Motor neuron (in vitro differentiated cells): ENCODE measurements around the gene SUPT4H1. TPM values are rescaled to one million over a fixed set of nuclear protein-coding genes. Genes with fewer than 3 reads are reported as not detected.

Experiments
- ATAC-seq, 8 experiments: fragments of 200-7000 bp; cut with Tn5 transposase; replicated peaks in 6 of 8; 2 replicates each; pipeline ENCODE4 v1.8.0; 2021; ENCODE audit warnings: mild to moderate bottlenecking in 8 of 8, moderate library complexity in 8 of 8
- H3K27ac ChIP-seq, 2 donors: fragments of 250-450 bp; sonication (Bioruptor Pico); 2 replicates each; pipeline ENCODE4 v1.9.0; 2021; ENCODE audit warnings: antibody characterized with exemption in 2 of 2, mild to moderate bottlenecking in 2 of 2, moderate library complexity in 1 of 2
- H3K4me1 ChIP-seq, 2 donors: fragments of 250-450 bp; sonication (Bioruptor Pico); replicated peaks in 1 of 2; 2 replicates each; pipeline ENCODE4 v1.6.1; 2021; ENCODE audit warnings: antibody characterized with exemption in 2 of 2, mild to moderate bottlenecking in 2 of 2, moderate library complexity in 1 of 2
- H3K4me3 ChIP-seq, 5 donors: fragments of 250-450 bp; sonication (Bioruptor Pico); 2 replicates each; pipeline ENCODE4 v1.9.0; 2021; ENCODE audit warnings: antibody characterized with exemption in 5 of 5, mild to moderate bottlenecking in 5 of 5, moderate library complexity in 4 of 5
- WGBS, 10 experiments: fragments of 450-650 bp; shearing (Covaris generic); methylation state at CpG; one replicate each; pipeline ENCODE4 v1.0.0; 2022; 5-methylcytosine and 5-hydroxymethylcytosine counted together
- in situ Hi-C, 9 experiments: fragments of 400-800 bp; cut with MboI; loops; one replicate each; pipeline ENCODE4 v1.15.0; 2021; ENCODE audit warnings: low sequenced_read_pairs in 9 of 9, low pct_unique_long_range_greater_than_20kb in 2 of 9; ENCODE audit not compliant: unreplicated experiment in 9 of 9
- total RNA-seq, 8 experiments: library from RNA; unstranded; fragments of 300-600 nt; gene quantifications; 2 replicates each; pipeline versions ENCODE4 v1.2.3 to v1.2.4, GENCODE V29; 2022

SUPT4H1 gene
- total RNA-seq, 8 experiments from 2014 or later, result 47.7 to 87.5 (median 62.3) TPM

GRCh38 chr17:58377093-58377601 is 25.1 kb upstream of the SUPT4H1 start:
- no peak for ATAC-seq
- Histone ChIP-seq H3K27ac (no peak overlapping the region), H3K4me3 (no peak overlapping the region), H3K4me1 (no peaks in the 10 kb centered on the region)
- in situ Hi-C loops, result no loop called here
- WGBS, 10 experiments, result 0 to 83% (median 64%) methylated on average over 1 to 3 of the region's 3 CpGs; no CpG with 5 or more reads in 3 of the 10 experiments

- in situ Hi-C loops, result no loop called here
- Histone ChIP-seq H3K4me3 (no peak overlapping the region), H3K27ac (no peak overlapping the region), H3K4me1 (no peaks in the 10 kb centered on the region)
- no peak for ATAC-seq
- WGBS, 10 experiments, result 0 to 94% (median 38%) methylated on average over 1 to 3 of the region's 4 CpGs; no CpG with 5 or more reads in 2 of the 10 experiments
These were observed 24.5 kb upstream of the SUPT4H1 start for GRCh38 chr17:58376472-58377000.

DNA sequence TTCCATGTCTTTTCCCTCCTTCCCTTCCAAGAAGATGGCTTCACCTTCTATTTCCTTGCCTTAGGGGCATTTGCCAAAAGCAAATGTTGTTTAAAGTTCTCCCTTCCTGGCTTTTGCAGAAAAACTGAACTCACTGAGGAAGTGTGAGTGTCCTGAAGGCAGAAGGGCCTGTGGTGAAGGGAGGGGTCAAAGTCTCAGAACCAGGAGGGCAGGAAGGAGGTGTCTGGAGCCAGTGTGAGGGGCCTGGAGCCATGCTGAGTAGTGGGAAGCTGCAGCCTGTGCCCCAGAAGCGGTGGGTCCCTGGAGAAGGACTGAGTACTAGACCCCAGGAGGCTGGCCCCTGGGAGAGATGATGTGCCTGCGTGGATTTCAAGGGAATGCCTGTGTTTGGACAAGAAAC is 23.8 kb upstream of the SUPT4H1 start:
- in situ Hi-C loops, result no loop called here
- no peak overlapping the region for H3K4me3 ChIP-seq
- no peak for ATAC-seq
- 0 to 100% (median 71%) methylated on average over 1 to 2 of the region's 2 CpGs; no CpG with 5 or more reads in 3 of the 10 experiments for WGBS, 10 experiments
- no peak overlapping the region for H3K27ac ChIP-seq
- no peaks in the 10 kb centered on the region for H3K4me1 ChIP-seq

DNA sequence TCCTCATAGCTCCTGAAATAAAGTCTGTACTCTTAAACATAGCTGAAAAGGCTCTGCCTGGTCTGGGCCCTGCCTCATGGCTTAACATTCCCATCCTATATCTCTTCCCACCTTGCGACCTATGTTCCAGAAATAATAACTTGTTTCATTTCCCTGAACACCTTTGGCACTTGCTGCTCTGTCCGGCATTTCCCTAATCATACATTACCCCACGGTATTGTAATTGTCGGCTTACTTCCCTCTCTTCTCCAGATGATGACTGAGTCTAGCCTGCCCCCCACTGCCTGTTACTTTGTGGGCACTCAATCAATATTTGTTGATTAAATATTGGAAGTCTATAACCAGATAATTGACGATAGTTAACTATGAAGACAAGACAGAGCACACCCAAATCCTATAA is 23.3 kb upstream of the SUPT4H1 start:
- WGBS, 10 experiments, result 40 to 100% (median 89%) methylated on average over 1 to 5 of the region's 5 CpGs; no CpG with 5 or more reads in 1 of the 10 experiments
- Histone ChIP-seq H3K27ac (no peak overlapping the region), H3K4me3 (no peak overlapping the region), H3K4me1 (no peaks in the 10 kb centered on the region)
- no peak for ATAC-seq
- in situ Hi-C loops, result no loop called here

GRCh38 chr17:58373923-58374322 is 21.9 kb upstream of the SUPT4H1 start:
- WGBS, 10 experiments, result 0 to 100% (median 80%) methylated on average over 1 of the region's 1 CpG; no CpG with 5 or more reads in 3 of the 10 experiments
- in situ Hi-C loops, result no loop called here
- no peak for ATAC-seq

GRCh38 chr17:58373003-58373402 is 21.0 kb upstream of the SUPT4H1 start:
- H3K27ac ChIP-seq, result no peak overlapping the region
- in situ Hi-C loops, result no loop called here
- H3K4me1 ChIP-seq, result no peaks in the 10 kb centered on the region
- ATAC-seq, result no peak
- 0 to 100% (median 67%) methylated on average over 1 to 4 of the region's 5 CpGs; no CpG with 5 or more reads in 1 of the 10 experiments for WGBS, 10 experiments
- H3K4me3 ChIP-seq, result no peak overlapping the region

More at GRCh38 chr17:58373923-58374322, 21.9 kb upstream of the SUPT4H1 start:
- H3K27ac ChIP-seq, result no peak overlapping the region
- no peak overlapping the region for H3K4me3 ChIP-seq
- no peaks in the 10 kb centered on the region for H3K4me1 ChIP-seq

DNA sequence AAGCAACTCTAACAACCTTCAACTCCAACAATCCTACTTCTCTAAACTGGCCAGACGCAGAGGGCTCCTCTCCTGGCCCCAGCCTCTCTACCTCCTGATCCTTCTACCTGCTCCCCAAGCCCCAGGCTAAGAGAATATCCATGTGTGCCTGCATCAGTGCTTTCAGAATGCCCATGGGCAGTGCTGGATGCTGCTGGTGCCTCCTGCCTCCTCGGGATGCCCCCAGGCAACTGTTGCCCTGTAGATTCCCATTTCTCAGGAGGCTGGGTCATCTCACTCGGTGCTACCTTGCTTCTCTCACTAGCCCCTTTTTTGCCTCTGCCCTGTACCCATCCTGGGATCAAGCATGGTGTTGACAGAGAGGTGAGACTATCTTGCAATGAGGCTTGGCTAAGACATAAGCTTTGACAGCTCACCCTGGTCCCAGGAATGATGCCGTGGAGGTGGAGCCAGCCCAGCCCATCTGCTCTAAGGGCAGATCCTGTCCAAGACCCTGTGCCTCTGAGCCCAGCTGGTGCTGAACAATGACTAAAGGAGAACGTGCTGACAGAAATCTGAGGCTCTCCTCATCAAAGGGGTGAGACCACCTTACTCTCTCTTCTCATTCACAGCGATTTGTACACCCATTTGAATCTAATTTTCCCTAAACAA is 19.4 kb upstream of the SUPT4H1 start:
- Histone ChIP-seq H3K4me1 (no peaks in the 10 kb centered on the region), H3K4me3 (no peak overlapping the region), H3K27ac (no peak overlapping the region)
- in situ Hi-C loops, result no loop called here
- 0 to 80% (median 49%) methylated on average over 1 to 4 of the region's 6 CpGs; no CpG with 5 or more reads in 2 of the 10 experiments for WGBS, 10 experiments
- ATAC-seq, result no peak

GRCh38 chr17:58370716-58371115 is 18.7 kb upstream of the SUPT4H1 start:
- no peak overlapping the region for H3K27ac ChIP-seq
- in situ Hi-C loops, result no loop called here
- WGBS, 10 experiments, result 17 to 96% (median 89%) methylated on average over 3 to 7 of the region's 9 CpGs; no CpG with 5 or more reads in 5 of the 10 experiments
- ATAC-seq, result no peak
- H3K4me3 ChIP-seq, result no peak overlapping the region
- H3K4me1 ChIP-seq, result no peaks in the 10 kb centered on the region

DNA sequence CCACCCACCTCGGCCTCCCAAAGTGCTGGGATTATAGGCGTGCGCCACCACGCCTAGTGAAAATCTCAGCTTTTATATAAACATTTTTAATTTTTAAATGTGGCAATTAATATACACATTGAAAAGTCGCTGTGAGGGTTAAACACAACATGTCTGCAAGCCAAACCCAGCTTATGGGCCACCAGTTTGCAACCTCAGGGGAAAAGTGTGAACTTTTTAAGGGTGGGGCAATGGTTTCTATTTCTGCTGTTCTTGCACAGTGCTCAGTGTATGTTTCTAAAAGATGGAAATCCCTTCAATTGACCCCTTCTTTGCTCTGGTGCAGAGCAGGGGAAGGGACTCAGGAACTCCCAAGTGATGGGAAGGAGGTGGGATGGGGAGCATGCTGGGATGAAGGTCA is 18.3 kb upstream of the SUPT4H1 start:
- no peak for ATAC-seq
- no peak overlapping the region for H3K4me3 ChIP-seq
- H3K27ac ChIP-seq, result no peak overlapping the region
- in situ Hi-C loops, result no loop called here
- no peaks in the 10 kb centered on the region for H3K4me1 ChIP-seq
- WGBS, 10 experiments, result 0 to 100% (median 100%) methylated on average over 1 to 4 of the region's 5 CpGs; no CpG with 5 or more reads in 4 of the 10 experiments

DNA sequence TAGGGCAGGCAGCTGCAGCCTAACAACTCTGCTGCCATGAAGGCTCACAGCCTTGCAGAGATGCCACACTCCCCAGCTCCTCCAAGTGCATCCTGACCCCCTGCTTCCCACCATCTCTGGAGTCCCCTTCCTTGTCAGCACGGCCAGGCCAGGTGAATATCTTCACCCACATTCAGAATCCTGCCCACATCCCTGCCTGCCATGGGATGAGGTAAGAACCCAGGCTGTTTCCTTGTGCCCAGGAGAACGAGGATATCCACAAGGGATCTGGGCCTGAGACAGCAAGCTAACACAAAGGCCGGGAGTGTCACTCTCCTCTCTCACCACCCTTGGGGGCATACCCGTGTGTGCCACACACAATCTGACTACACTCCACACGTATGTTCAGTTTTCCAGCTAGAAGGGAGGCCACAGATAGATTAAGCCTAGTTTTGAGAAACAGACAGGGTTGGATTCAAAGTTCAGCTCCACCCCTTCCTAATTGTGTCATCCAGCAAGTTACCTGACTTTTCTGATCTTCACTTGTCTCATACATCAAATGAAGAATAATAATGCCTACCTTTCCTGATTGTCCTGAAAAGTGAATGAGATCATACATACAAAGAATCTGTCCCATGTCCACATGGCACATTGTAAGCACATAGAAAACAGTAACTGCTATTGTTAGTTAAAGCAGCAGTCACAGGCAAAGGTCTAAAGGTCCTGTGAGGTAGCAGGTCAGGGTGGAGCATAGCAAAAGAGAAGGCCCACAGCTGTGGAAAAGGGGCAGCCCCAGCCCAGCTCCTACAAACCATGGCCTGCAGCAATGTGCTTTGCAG is 17.4 kb upstream of the SUPT4H1 start:
- no peak overlapping the region for H3K27ac ChIP-seq
- H3K4me1 ChIP-seq, result no peaks in the 10 kb centered on the region
- ATAC-seq, result no peak
- in situ Hi-C loops, result no loop called here
- H3K4me3 ChIP-seq, result no peak overlapping the region
- WGBS, 10 experiments, result 0 to 80% (median 67%) methylated on average over 1 to 4 of the region's 5 CpGs; no CpG with 5 or more reads in 4 of the 10 experiments

DNA sequence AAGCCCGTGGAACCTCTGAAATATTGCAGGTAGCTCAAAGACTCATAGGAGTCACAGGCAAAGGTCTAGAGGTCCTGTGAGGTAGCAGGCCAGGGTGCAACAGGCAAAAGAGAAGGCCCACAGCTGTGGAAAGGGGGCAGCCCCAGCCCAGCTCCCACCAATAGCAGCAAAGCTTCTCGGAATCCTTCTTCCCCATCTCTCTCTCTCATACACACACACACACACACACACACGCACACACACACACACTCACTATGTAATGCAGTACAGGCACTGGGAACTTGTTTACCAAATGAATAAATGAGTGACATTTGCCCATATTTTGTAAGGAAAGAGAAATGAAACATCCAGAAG is 16.8 kb upstream of the SUPT4H1 start:
- H3K27ac ChIP-seq, result no peak overlapping the region
- ATAC-seq, result no peak
- in situ Hi-C loops, result no loop called here
- no peaks in the 10 kb centered on the region for H3K4me1 ChIP-seq
- 0 to 90% (median 58%) methylated on average over 1 to 2 of the region's 3 CpGs; no CpG with 5 or more reads in 4 of the 10 experiments for WGBS, 10 experiments
- no peak overlapping the region for H3K4me3 ChIP-seq

GRCh38 chr17:58367461-58367860 is 15.5 kb upstream of the SUPT4H1 start:
- in situ Hi-C loops, result no loop called here
- Histone ChIP-seq H3K4me3 (no peak overlapping the region), H3K27ac (no peak overlapping the region), H3K4me1 (no peaks in the 10 kb centered on the region)
- ATAC-seq, result no peak
- WGBS, 10 experiments, result 33 to 100% (median 87%) methylated on average over 1 to 3 of the region's 3 CpGs; no CpG with 5 or more reads in 1 of the 10 experiments

DNA sequence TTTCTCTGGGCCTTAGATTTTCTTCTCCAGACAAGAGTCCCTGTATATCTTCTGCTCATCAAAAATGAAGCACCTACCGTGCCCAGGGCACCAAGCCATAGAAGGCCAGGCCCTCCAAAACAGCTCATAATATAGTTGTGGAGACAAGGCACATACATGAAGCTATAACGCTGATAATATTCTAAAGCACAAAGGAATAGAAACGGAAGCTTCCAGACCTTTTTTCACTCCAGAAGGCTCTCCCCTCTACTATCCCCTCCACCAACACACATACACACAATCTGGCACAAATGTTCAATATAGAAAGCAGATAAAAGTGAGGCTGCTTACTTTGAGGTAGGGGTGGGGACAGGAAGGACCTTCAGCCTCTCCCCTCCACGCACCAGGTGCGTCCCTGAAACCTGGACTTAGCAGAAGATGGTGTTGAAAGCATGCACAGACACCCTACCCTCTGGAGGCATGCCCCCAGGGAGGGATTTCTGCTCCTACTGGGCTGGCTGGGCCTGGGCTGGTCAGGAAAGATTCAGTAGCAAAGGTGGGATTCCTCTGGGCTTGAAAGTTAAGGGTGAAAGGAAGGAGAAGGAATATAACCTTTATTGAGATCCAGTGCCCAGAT is 14.1 kb upstream of the SUPT4H1 start:
- no peak for ATAC-seq
- H3K4me3 ChIP-seq, result no peak overlapping the region
- in situ Hi-C loops, result no loop called here
- H3K27ac ChIP-seq, result no peak overlapping the region
- WGBS, 10 experiments, result 20 to 83% (median 38%) methylated on average over 1 to 4 of the region's 5 CpGs; no CpG with 5 or more reads in 3 of the 10 experiments
- no peaks in the 10 kb centered on the region for H3K4me1 ChIP-seq
